ENCODE data around the gene FNBP1.

The FNBP1 gene

GRCh38 chr9:129850821-129851550 lies 192.0 kb downstream of the FNBP1 start:
- no peak for DNase-seq

- no peak for DNase-seq
Observed at GRCh38 chr9:129849901-129850300, 193.1 kb downstream of the FNBP1 start.

- no peak for DNase-seq
Observed at GRCh38 chr9:129848712-129849441, 194.1 kb downstream of the FNBP1 start.

GRCh38 chr9:129845373-129845772 lies 197.6 kb downstream of the FNBP1 start:
- no peak for DNase-seq

GRCh38 chr9:129841071-129841470 lies 201.9 kb downstream of the FNBP1 start:
- DNase-seq = no peak

GRCh38 chr9:129840034-129840433 lies 203.0 kb downstream of the FNBP1 start:
- no peak for DNase-seq

GRCh38 chr9:129839324-129840023 lies 203.5 kb downstream of the FNBP1 start:
- DNase-seq = no peak

- no peak for DNase-seq
Observed at GRCh38 chr9:129838707-129839259, 204.2 kb downstream of the FNBP1 start.
